A673 (cell line): Measurements from ENCODE around the gene CNNM3. TPM values are rescaled to one million over a fixed set of nuclear protein-coding genes. Genes with fewer than 3 reads are reported as not detected.

Experiments
- BruUV-seq: library from RNA; stranded (reverse); fragments of 400-500 nt; replicated peaks from 2 replicates; lab custom pipeline; 2021; lab: Mats Ljungman, UMichigan
- CTCF ChIA-PET: fragments of 300-600 bp; sonication (Branson Sonifier 250); formaldehyde crosslinking; loops from one replicate; lab custom pipeline; 2022; ENCODE audit warnings: antibody characterized with exemption; lab: Charles Lee
- POLR2A ChIA-PET: fragments of 300-600 bp; sonication (Branson Sonifier 250); formaldehyde crosslinking; loops from one replicate; lab custom pipeline; 2022; ENCODE audit warnings: antibody characterized with exemption; ENCODE audit not compliant: low non-redundant PET; lab: Charles Lee
- DNase-seq: peaks from one replicate; pipeline ENCODE4 v3.0.0-alpha.2; 2015; ENCODE audit warnings: low spot score
- H3K27ac ChIP-seq: fragments of 200-600 bp; sonication (generic); 2 replicates; pipeline ENCODE4 v1.5.1; 2016; ENCODE audit warnings: mixed run types, low read depth, mild to moderate bottlenecking, mixed read lengths, antibody characterized with exemption, low read length; ENCODE audit not compliant: poor library complexity, severe bottlenecking
- H3K27me3 ChIP-seq: fragments of 200-600 bp; sonication (generic); replicated peaks from 2 replicates; pipeline ENCODE4 v1.6.1; 2017; ENCODE audit warnings: mixed run types, low read depth, mild to moderate bottlenecking, mixed read lengths, antibody characterized with exemption, low read length; ENCODE audit not compliant: insufficient read depth, poor library complexity
- H3K36me3 ChIP-seq: fragments of 200-600 bp; sonication (generic); 2 replicates; pipeline ENCODE4 v1.6.1; 2016; ENCODE audit warnings: mixed run types, mild to moderate bottlenecking, mixed read lengths, antibody characterized with exemption, low read length; ENCODE audit not compliant: insufficient read depth, poor library complexity, severe bottlenecking
- H3K4me1 ChIP-seq: fragments of 200-600 bp; sonication (generic); 2 replicates; pipeline ENCODE4 v1.6.1; 2017; ENCODE audit warnings: mixed run types, mild to moderate bottlenecking, mixed read lengths, antibody characterized with exemption, low read length; ENCODE audit not compliant: insufficient read depth, poor library complexity, severe bottlenecking
- H3K4me3 ChIP-seq: fragments of 200-600 bp; sonication (generic); 2 replicates; pipeline ENCODE4 v1.5.1; 2016; ENCODE audit warnings: low read depth, mixed run types, mild to moderate bottlenecking, mixed read lengths, low read length; ENCODE audit not compliant: poor library complexity, severe bottlenecking
- H3K9me3 ChIP-seq: fragments of 200-600 bp; sonication (generic); 2 replicates; pipeline ENCODE4 v1.6.1; 2016; ENCODE audit warnings: mixed run types, low read depth, mild to moderate bottlenecking, mixed read lengths, antibody characterized with exemption, low read length; ENCODE audit not compliant: poor library complexity, severe bottlenecking
- EZH2 ChIP-seq: fragments of 200-600 bp; sonication (generic); IDR thresholded peaks from 2 replicates; pipeline ENCODE4 v1.6.1; 2017; ENCODE audit warnings: borderline replicate concordance, low read depth, mild to moderate bottlenecking, mixed read lengths, antibody characterized with exemption, low read length; ENCODE audit not compliant: poor library complexity, severe bottlenecking
- intact Hi-C: fragments of 100-400 bp; cut with micrococcal nuclease; formaldehyde crosslinking; loops from one replicate; pipeline ENCODE4 v1.10.0; 2022; ENCODE audit not compliant: unreplicated experiment
- total RNA-seq: library from RNA; stranded (reverse); gene quantifications from 2 replicates; pipeline ENCODE4 v1.2.3, GENCODE V29; 2021
- TF ChIP-seq, protein P1 (sequence below): fragments of 300-800, 200-600 bp; sonication (generic); conservative IDR thresholded peaks from 2 replicates; pipeline ENCODE4 v1.5.1; 2017; ENCODE audit warnings: low read depth, mild to moderate bottlenecking, antibody characterized with exemption, low read length, moderate library complexity, mixed read lengths

CNNM3 gene
- total RNA-seq, 1 experiment from 2014 or later, result 20.9 TPM

DNA sequence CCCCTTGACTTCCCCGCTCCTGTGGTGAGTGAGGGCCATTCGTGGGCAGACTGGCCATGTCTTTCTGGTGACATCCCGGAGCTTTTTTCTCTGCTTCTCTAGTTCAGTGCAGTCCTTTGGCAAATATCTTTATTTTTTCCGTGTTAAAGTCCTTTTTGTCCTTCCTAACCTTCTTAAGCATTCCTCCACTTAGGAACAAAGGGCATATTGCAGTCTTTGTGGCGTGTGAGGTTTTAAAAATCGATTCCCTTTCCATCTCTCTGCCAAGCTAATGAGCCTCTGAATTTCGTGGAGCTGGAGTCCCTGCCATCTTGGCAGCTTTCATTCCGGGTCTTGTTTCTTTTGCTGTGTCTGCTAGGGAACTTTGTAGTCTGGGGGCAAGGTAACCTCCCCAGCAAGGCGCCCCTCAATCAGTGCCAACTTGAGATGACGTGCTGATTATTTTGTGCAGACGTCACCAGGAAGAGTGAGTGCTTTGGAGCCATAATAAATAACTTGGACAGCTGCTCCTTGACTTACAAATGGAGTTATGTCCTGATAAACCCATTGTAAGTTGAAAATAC, 5.1 kb downstream of the CNNM3 start:
- H3K27ac ChIP-seq, result no peak overlapping the region
- H3K27me3 ChIP-seq, result no peaks in the 10 kb centered on the region
- TF ChIP-seq, protein P1, sequence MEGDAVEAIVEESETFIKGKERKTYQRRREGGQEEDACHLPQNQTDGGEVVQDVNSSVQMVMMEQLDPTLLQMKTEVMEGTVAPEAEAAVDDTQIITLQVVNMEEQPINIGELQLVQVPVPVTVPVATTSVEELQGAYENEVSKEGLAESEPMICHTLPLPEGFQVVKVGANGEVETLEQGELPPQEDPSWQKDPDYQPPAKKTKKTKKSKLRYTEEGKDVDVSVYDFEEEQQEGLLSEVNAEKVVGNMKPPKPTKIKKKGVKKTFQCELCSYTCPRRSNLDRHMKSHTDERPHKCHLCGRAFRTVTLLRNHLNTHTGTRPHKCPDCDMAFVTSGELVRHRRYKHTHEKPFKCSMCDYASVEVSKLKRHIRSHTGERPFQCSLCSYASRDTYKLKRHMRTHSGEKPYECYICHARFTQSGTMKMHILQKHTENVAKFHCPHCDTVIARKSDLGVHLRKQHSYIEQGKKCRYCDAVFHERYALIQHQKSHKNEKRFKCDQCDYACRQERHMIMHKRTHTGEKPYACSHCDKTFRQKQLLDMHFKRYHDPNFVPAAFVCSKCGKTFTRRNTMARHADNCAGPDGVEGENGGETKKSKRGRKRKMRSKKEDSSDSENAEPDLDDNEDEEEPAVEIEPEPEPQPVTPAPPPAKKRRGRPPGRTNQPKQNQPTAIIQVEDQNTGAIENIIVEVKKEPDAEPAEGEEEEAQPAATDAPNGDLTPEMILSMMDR, result no peak
- no peak for TF ChIP-seq EZH2
- POLR2A ChIA-PET, result interaction anchor here (0.6 kb wide), 1 partner anchor 45 kb away, joined by 6 read pairs; no protein-coding TSS in a partner anchor
- BruUV-seq, result no TSS peak
- no peak for DNase-seq
- H3K9me3 ChIP-seq, result no peaks in the 10 kb centered on the region
- H3K4me1 ChIP-seq, result no peaks in the 10 kb centered on the region
- peaks cover 5% of the 10 kb centered on the region for H3K36me3 ChIP-seq
- CTCF ChIA-PET, result no interaction called here
- no peak overlapping the region for H3K4me3 ChIP-seq
- intact Hi-C loops, result no loop called here

DNA sequence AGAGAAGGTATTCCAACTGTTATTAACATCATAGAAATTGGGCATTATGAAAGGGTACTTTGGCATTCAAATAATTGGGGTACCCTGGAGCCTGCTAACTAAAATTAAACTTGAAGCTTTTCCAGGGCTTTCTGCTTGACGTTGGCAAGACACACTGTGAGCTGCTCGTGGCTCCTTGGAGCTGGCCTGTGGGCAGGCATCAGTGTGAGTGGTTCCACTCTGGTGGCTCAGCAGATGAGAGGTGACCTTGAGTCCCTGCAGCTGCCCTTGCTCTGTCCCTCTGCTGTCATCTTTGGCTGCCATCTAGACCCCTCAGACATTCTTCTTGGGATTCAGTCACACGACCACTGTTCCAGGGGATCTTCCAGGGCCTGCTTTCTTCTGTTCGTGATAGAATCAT, 6.7 kb downstream of the CNNM3 start:
- CTCF ChIA-PET, result no interaction called here
- H3K4me1 ChIP-seq, result no peaks in the 10 kb centered on the region
- peaks cover 12% of the 10 kb centered on the region for H3K36me3 ChIP-seq
- H3K27ac ChIP-seq, result no peak overlapping the region
- DNase-seq, result no peak
- no TSS peak for BruUV-seq
- no peaks in the 10 kb centered on the region for H3K27me3 ChIP-seq
- TF ChIP-seq, protein P1, result no peak
- TF ChIP-seq EZH2, result no peak
- no peaks in the 10 kb centered on the region for H3K9me3 ChIP-seq
- intact Hi-C loops, result no loop called here
- POLR2A ChIA-PET, result no interaction called here
- no peak overlapping the region for H3K4me3 ChIP-seq

GRCh38 chr2:96823198-96823597, 7.1 kb downstream of the CNNM3 start:
- peaks cover 15% of the 10 kb centered on the region for H3K36me3 ChIP-seq
- no peak overlapping the region for H3K27ac ChIP-seq
- H3K27me3 ChIP-seq, result no peaks in the 10 kb centered on the region
- H3K4me3 ChIP-seq, result no peak overlapping the region
- no peak for TF ChIP-seq EZH2
- TF ChIP-seq, protein P1, result no peak
- ChIA-PET CTCF (no interaction called here), POLR2A (no interaction called here)
- no TSS peak for BruUV-seq
- intact Hi-C loops, result no loop called here
- DNase-seq, result no peak
- H3K9me3 ChIP-seq, result no peaks in the 10 kb centered on the region
- no peaks in the 10 kb centered on the region for H3K4me1 ChIP-seq
